GM12878 (cell line): Measurements from ENCODE around the gene COX10.
"Not testable (repeated sequence)": the region's sequence is repeated elsewhere in the genome, so short reads cannot be mapped to it uniquely, and the experiment has no call there.

ENCODE experiments used
- CTCF ChIP-seq, 3 experiments: IDR thresholded peaks in 2 of 3; conservative IDR thresholded peaks in 1 of 3; 2 replicates each; pipeline ENCODE4 v1.5.1; 2011; ENCODE audit warnings: low read depth in 3 of 3, low read length in 3 of 3, mild to moderate bottlenecking in 3 of 3, control low read depth in 2 of 3, moderate library complexity in 2 of 3, inconsistent platforms in 1 of 3, mixed read lengths in 1 of 3; ENCODE audit not compliant: control insufficient read depth in 2 of 3, insufficient read depth in 1 of 3; ENCODE audit errors: extremely low read depth in 1 of 3
- E2F4 ChIP-seq: IDR thresholded peaks from 2 replicates; pipeline ENCODE4 v1.6.1; 2012; ENCODE audit warnings: low read depth, low read length, improper control_type of control experiment
- MAX ChIP-seq: IDR thresholded peaks from 2 replicates; pipeline ENCODE4 v1.6.1; 2012; ENCODE audit warnings: low read depth, low read length, improper control_type of control experiment
- POLR2A ChIP-seq: IDR thresholded peaks from 2 replicates; pipeline ENCODE4 v1.6.1; 2011; ENCODE audit warnings: low read depth, mild to moderate bottlenecking, low read length
- POLR2AphosphoS5 ChIP-seq: IDR thresholded peaks from 2 replicates; pipeline ENCODE4 v1.6.1; 2011; ENCODE audit warnings: mild to moderate bottlenecking, low read length, inconsistent platforms
- ZSCAN29 ChIP-seq: fragments of 450-650 bp; IDR thresholded peaks from 2 replicates; pipeline ENCODE4 v1.6.1; 2017; ENCODE audit warnings: mild to moderate bottlenecking, moderate library complexity

GRCh38 chr17:14235047-14235446 lies 165.7 kb downstream of the COX10 start:
- not testable (repeated sequence) for TF ChIP-seq E2F4; CTCF (IDR thresholded peaks at IDR 0.05 in 2 of 3, conservative IDR thresholded peaks at IDR 0.05 in 1 of 3; ENCODE audit: control insufficient read depth in 2 of 3, extremely low read depth in 1 of 3, insufficient read depth in 1 of 3, low read depth in 3 of 3, low read length in 3 of 3); MAX; ZSCAN29; POLR2A; POLR2AphosphoS5
